HS-5 (cell line): ENCODE results near the gene GBF1.

Source experiments
- DNase-seq: peaks from one replicate; pipeline ENCODE4 v3.0.0-alpha.2; 2012; ENCODE audit warnings: low read depth

GBF1 gene

GRCh38 chr10:102344067-102344466, 98.7 kb downstream of the GBF1 start:
- DNase-seq, result no peak

- no peak for DNase-seq
These were observed 102.0 kb downstream of the GBF1 start for GRCh38 chr10:102347236-102347828.

GRCh38 chr10:102352066-102352715, 106.9 kb downstream of the GBF1 start:
- no peak for DNase-seq

GRCh38 chr10:102354451-102354850, 109.1 kb downstream of the GBF1 start:
- no peak for DNase-seq

GRCh38 chr10:102358712-102359382, 113.5 kb downstream of the GBF1 start:
- no peak for DNase-seq

GRCh38 chr10:102367441-102367840, 122.1 kb downstream of the GBF1 start:
- no peak for DNase-seq

GRCh38 chr10:102368077-102368476, 122.7 kb downstream of the GBF1 start:
- DNase-seq, result no peak

- no peak for DNase-seq
These were observed 126.0 kb downstream of the GBF1 start for GRCh38 chr10:102371295-102371694.

- DNase-seq, result no peak
These were observed 129.9 kb downstream of the GBF1 start for GRCh38 chr10:102375250-102375649.

GRCh38 chr10:102375867-102376266, 130.5 kb downstream of the GBF1 start:
- DNase-seq, result no peak

- DNase-seq, result no peak
These were observed 131.6 kb downstream of the GBF1 start for GRCh38 chr10:102376901-102377300.

GRCh38 chr10:102379383-102379782, 134.1 kb downstream of the GBF1 start:
- DNase-seq, result no peak

- DNase-seq, result no peak
These were observed 136.7 kb downstream of the GBF1 start for GRCh38 chr10:102381983-102382382.

- DNase-seq, result no peak
These were observed 137.5 kb downstream of the GBF1 start for GRCh38 chr10:102382871-102383270.

GRCh38 chr10:102384053-102384452, 138.7 kb downstream of the GBF1 start:
- no peak for DNase-seq

GRCh38 chr10:102384606-102385429, 139.5 kb downstream of the GBF1 start:
- no peak for DNase-seq

- DNase-seq, result no peak
These were observed 144.6 kb downstream of the GBF1 start for GRCh38 chr10:102389894-102390293.

GRCh38 chr10:102392306-102392705, 147.0 kb downstream of the GBF1 start:
- DNase-seq, result no peak

- no peak for DNase-seq
These were observed 148.2 kb downstream of the GBF1 start for GRCh38 chr10:102393411-102394078.

- DNase-seq, result peak; percentile 74
These were observed 148.9 kb downstream of the GBF1 start for GRCh38 chr10:102394079-102394800.

- no peak for DNase-seq
These were observed 149.6 kb downstream of the GBF1 start for GRCh38 chr10:102394801-102395399.
